HG03139 (cell line): Measurements from ENCODE around the gene CACTIN.
"Not testable (repeated sequence)": the region's sequence is repeated elsewhere in the genome, so short reads cannot be mapped to it uniquely, and the experiment has no call there.

Source experiments
- ATAC-seq: cut with Tn5 transposase; IDR thresholded peaks from one replicate; pipeline ENCODE4 v1.9.1; 2021; ENCODE audit not compliant: unreplicated experiment

The CACTIN gene

DNA sequence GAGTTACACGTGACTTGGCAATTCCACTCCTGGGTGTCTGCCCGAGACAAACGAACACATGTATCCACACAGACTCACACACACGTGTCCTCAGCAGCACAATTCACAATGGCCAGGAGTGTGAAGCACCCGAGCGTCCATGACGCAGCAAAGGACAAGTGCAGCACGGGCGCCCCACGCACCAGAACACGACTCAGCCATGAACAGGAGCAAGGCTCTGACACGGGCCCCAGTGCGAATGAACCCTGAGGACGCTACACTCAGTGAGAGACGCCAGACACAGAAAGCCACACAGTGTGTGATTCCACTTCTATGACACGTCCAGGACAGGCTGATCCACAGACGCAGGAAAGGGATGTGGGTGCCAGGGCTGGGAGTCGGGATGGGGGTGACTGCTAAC lies 37.2 kb upstream of the CACTIN start:
- no peak for ATAC-seq

GRCh38 chr19:3661284-3662238 lies 35.0 kb upstream of the CACTIN start:
- no peak for ATAC-seq

- no peak for ATAC-seq
Observed at GRCh38 chr19:3660493-3661219, 34.1 kb upstream of the CACTIN start.

GRCh38 chr19:3659746-3660112 lies 33.1 kb upstream of the CACTIN start:
- ATAC-seq, result no peak

DNA sequence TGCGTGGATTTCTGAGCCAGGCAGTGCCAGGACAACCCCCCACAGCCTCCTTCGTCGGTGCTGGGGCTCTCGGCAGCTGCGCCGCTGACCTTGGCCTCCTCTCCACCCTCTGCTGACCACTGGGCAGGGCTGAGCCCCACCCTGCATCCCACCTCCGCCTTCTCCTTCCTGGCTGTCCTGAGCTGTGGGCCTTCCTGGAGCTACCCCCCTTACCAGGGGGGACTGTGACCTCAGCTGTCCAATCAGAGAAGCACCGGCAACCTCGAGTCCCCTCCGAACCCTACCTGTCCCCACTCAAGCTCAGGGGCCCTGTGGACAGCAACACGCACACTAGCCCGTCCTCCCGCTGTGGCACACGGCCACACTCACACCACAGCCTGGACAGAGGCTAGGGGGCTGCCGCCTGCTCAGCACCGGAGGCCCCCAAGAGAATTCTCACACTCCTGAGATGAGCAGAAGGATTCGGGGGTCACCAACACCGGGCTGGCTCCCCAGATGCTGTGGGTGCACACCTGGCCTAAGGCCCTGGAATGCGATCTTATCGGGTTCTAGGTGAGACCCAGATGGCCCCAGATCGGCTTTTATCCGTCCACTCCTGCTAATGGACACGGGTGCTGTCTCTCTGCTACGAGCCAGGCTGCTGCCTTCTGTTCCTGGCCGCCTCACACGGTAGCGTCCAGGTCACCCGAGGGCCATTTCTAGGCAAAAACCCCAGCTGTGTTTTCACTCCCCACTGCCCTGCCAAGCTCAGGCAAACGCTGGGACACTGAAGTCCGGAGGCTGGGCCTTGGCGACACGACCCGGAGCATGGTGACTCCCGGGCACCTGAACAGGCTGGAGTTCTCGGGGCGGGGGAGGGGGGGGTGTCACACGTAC lies 32.5 kb upstream of the CACTIN start:
- no peak for ATAC-seq

DNA sequence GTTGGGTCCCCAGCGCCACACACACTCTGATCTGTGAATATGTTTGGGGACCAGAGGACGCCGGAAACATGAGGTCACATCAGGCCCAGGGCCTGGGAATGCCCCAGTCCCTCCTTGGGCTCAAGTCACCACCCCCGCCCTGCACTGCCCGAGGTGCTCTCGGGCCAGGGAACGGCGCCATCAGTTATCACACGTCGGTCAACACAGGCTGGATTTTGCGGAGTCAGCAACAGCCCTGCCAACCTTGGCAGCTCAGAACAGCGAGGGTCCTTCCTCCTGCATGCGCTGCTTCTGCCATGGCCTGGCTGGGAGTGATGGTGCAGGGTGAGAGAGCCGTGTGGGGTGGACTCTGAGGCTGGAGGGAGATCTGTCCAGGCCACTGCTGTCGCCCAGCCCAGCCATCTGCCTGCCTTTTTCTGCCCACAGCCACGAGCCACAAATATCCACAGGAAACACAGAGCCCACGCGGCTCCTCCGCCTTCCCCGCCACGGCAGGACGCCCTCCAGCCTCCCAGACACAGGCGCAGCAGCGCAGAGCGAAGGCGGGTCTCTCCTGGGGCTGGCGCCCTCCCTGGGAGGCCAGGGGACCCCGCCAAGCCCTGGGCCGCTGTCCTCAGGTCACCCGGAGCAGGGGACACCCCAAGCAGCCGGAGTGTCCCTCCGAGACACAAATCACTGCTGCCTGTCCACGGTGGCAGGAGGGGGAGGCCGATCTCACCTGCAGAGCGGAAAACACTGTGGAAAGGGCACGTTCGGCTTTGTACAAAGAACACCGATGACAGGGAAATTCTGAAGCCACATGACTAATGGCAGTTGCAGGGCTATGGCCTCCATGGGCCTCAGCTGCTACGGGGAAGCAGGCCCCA lies 31.6 kb upstream of the CACTIN start:
- ATAC-seq, result no peak

- no peak for ATAC-seq
Observed at GRCh38 chr19:3657395-3657769, 30.8 kb upstream of the CACTIN start.

- no peak for ATAC-seq
Observed at GRCh38 chr19:3656747-3657394, 30.3 kb upstream of the CACTIN start.

DNA sequence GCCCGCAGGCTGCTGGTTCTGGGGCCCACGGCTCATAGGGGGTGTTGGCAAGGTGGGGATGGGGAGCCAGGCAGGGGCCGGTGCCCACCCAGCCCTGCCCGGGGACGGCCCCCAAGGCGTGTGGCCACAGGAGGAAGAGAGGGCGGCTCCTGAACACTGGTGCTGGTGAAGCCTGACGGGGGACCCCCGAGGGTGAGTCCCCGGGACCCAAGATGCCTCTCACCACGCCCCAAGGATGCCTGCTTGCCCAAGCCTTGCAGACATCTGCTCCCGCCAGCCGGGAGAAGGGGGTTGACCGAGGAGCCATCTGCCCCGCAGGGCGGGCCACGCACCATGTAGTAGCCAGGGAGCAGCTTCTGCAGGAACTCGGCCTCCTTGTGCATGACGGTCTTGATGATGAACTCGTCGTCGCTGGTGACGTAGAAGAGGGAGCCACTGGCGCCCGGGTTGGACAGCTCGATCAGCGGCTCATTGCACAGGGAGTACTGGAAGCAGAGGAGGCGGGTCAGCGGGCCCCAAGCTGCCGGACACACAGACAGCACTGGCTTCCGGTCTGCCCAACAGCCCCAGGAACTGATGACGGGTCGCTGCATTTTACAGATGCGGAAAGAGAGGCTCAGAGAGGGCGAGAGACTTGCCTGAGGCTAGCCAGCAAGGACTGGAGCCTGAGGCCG lies 29.6 kb upstream of the CACTIN start:
- no peak for ATAC-seq

DNA sequence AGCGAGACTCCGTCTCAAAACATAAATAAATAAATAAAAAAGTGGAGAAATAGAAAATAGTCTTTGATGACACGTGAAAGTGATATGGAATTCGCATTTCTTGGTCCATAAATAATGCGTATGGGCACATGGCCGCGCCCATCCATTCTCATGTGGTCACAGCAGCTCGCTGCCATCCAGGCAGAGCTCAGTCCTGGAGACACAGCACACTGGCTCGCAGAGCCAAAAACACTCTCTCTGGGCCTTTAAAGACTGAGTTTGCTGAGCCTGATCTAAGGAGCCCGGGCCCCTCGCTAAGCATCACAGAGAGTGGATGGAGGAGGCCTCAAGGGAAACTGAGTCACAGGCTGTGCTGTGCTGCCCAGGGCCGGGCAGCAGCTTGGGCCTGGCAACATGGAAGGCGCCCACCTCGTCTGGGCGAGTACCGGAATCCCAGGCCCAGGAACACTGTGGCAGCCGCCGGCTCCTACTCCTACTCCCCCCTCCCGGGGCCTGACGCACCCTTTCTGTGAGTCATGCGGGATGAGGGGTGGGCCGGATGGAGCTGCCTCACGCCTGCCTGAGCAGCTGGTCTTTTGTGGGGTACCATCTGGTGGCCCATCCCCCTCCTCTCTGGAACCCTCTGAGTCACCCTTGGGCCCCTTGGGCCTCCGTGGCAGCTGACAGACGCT lies 28.9 kb upstream of the CACTIN start:
- ATAC-seq, result no peak

GRCh38 chr19:3653865-3654513 lies 27.4 kb upstream of the CACTIN start:
- no peak for ATAC-seq

- ATAC-seq, result no peak
Observed at GRCh38 chr19:3653081-3653795, 26.6 kb upstream of the CACTIN start.

GRCh38 chr19:3652422-3652821 lies 25.8 kb upstream of the CACTIN start:
- ATAC-seq, result no peak

DNA sequence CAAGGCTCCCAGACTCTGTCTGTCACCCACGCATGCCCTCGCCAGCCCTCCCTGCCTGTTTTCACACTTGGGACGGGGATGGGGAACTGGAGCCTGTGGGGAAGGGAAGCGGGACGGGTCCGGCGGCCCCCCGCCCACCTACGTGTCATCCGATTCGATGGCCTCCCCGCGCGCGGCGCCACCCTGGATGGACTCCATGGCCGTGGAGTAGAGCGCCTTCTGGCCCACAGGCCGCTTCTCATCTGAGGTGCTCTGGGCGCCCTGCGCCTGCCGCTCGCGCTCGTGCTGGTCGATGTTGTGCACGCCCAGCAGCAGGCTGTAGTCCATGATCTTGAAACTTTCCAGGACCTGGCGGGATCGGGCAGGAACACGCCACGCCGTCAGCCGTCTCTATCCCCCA lies 25.1 kb upstream of the CACTIN start:
- no peak for ATAC-seq

DNA sequence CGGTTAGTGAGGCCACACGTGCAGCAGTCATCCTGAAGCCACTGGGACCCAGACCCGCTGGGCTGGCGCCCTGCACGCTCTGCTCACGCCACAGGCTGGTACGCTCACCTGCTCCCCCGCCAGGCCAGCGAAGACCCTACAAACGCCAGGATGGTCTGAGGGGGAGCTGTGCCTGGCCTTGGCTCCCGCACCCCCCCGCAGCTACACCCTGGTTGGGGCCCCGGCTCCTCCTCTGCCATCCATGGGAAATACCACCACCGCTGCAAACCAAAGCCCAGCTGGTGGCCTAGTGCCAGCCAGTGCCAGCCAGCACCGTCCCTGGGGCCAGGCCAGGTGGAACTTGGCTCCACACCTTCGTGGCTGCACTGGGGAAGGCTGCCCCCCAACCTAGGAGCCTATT lies 23.3 kb upstream of the CACTIN start:
- ATAC-seq, result no peak

DNA sequence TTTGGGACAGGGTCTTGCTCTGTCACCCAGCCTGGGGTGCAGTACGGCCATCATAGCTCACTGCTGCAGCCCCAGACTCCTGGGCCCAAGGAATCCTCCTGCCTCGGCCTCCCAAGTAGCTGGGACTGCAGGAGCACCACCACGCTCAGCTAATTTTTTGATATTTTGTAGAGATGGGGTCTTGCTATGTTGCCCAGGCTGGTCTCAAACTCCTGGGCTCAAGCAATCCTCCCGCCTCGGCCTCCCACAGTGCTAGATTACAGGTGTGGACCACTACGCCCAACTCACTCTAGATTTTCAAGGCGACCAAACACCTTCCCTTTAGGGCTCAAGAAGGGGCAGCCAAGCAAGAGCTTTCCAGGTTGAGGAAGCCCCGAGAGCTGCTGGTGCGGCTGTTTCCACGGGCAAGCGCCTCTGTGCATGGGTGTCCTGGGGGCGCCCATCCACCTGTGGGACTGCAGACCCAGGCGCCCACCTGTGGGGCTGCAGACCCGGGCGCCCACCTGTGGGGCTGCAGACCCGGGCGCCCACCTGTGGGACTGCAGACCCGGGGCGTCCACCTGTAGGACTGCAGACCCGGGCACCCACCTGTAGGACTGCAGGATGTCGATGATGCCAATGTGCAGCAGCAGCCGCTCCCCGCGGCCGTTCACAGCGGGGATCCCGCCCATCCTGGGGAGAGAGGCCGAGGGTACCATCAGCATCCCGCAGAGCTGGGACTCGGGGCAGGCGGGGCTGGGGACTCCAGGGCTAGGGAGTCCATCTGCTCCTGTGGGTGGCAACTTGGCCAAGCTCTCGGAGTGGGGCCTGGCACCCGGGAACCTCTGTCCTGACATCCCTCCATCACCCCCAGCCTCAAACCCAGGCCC lies 21.7 kb upstream of the CACTIN start:
- ATAC-seq, result no peak

- not testable (repeated sequence) for ATAC-seq
Observed at GRCh38 chr19:3647102-3647501, 20.5 kb upstream of the CACTIN start.
